HG03432 (cell line): Measurements from ENCODE around the gene KIF13A.
"Not testable (repeated sequence)": the region's sequence is repeated elsewhere in the genome, so short reads cannot be mapped to it uniquely, and the experiment has no call there.

Experiments used
- ATAC-seq: cut with Tn5 transposase; IDR thresholded peaks from one replicate; pipeline ENCODE4 v1.9.1; 2021; ENCODE audit warnings: mild to moderate bottlenecking, moderate library complexity; ENCODE audit not compliant: unreplicated experiment

Gene KIF13A

GRCh38 chr6:17853533-17853932, 133.9 kb downstream of the KIF13A start:
- ATAC-seq = no peak

- ATAC-seq = no peak
Observed at GRCh38 chr6:17851720-17852161, 135.7 kb downstream of the KIF13A start.

- ATAC-seq = peak; percentile 46
Observed at GRCh38 chr6:17851001-17851719, 136.3 kb downstream of the KIF13A start.

- no peak for ATAC-seq
Observed at GRCh38 chr6:17850281-17850680, 137.2 kb downstream of the KIF13A start.

GRCh38 chr6:17847203-17847760, 140.2 kb downstream of the KIF13A start:
- ATAC-seq = no peak

GRCh38 chr6:17846762-17847161, 140.7 kb downstream of the KIF13A start:
- no peak for ATAC-seq

- no peak for ATAC-seq
Observed at GRCh38 chr6:17845598-17845997, 141.8 kb downstream of the KIF13A start.

GRCh38 chr6:17844967-17845366, 142.5 kb downstream of the KIF13A start:
- ATAC-seq = not testable (repeated sequence)

GRCh38 chr6:17842934-17843821, 144.3 kb downstream of the KIF13A start:
- ATAC-seq = no peak

- no peak for ATAC-seq
Observed at GRCh38 chr6:17842014-17842776, 145.2 kb downstream of the KIF13A start.

- ATAC-seq = no peak
Observed at GRCh38 chr6:17839513-17840223, 147.8 kb downstream of the KIF13A start.

- no peak for ATAC-seq
Observed at GRCh38 chr6:17836293-17836692, 151.1 kb downstream of the KIF13A start.

- no peak for ATAC-seq
Observed at GRCh38 chr6:17835784-17836183, 151.7 kb downstream of the KIF13A start.

- no peak for ATAC-seq
Observed at GRCh38 chr6:17831135-17831534, 156.3 kb downstream of the KIF13A start.

GRCh38 chr6:17829905-17830304, 157.5 kb downstream of the KIF13A start:
- no peak for ATAC-seq

GRCh38 chr6:17828149-17828548, 159.3 kb downstream of the KIF13A start:
- no peak for ATAC-seq

- no peak for ATAC-seq
Observed at GRCh38 chr6:17826301-17826700, 161.1 kb downstream of the KIF13A start.

- ATAC-seq = no peak
Observed at GRCh38 chr6:17820055-17820454, 167.4 kb downstream of the KIF13A start.

GRCh38 chr6:17817763-17818162, 169.7 kb downstream of the KIF13A start:
- ATAC-seq = no peak

GRCh38 chr6:17816921-17817611, 170.4 kb downstream of the KIF13A start:
- no peak for ATAC-seq
